Sigmoid colon (tissue), 3 donors: ENCODE measurements around the gene PLEKHS1.

Experiments used
- POLR2A ChIP-seq, 2 donors: fragments of 450-650 bp; IDR thresholded peaks; one replicate each; pipeline ENCODE4 v1.6.1; 2016; ENCODE audit warnings: antibody characterized with exemption in 2 of 2, mild to moderate bottlenecking in 2 of 2, moderate library complexity in 2 of 2
- TF ChIP-seq, protein P1 (sequence below), 4 experiments: fragments of 450-650 bp in 3 of 4; fragments of 200-600 bp in 1 of 4; IDR thresholded peaks; one replicate each; pipeline ENCODE4 v1.5.1; 2016 to 2019; ENCODE audit warnings: antibody characterized with exemption in 4 of 4, mild to moderate bottlenecking in 3 of 4, moderate library complexity in 2 of 4

DNA sequence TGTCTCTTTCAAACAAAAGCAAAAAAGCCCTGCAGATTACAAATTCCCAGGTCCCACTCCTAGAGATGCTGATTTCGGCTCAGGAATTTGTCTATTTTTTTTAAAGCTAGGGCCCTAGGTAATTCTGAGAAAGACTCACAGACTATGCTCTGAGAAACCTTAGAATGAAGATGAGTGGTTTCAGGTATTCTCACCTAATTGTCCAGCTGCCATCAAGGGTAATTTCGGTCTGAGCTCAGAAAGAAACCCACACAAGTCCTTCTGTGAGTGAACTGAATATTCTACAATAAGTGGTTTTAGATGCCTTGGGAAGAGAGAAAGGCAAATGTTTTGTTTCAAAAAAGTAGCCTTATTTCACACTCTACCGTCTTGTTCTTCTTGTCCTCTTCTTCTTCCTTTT lies 56.7 kb downstream of the PLEKHS1 start:
- TF ChIP-seq, protein P1, sequence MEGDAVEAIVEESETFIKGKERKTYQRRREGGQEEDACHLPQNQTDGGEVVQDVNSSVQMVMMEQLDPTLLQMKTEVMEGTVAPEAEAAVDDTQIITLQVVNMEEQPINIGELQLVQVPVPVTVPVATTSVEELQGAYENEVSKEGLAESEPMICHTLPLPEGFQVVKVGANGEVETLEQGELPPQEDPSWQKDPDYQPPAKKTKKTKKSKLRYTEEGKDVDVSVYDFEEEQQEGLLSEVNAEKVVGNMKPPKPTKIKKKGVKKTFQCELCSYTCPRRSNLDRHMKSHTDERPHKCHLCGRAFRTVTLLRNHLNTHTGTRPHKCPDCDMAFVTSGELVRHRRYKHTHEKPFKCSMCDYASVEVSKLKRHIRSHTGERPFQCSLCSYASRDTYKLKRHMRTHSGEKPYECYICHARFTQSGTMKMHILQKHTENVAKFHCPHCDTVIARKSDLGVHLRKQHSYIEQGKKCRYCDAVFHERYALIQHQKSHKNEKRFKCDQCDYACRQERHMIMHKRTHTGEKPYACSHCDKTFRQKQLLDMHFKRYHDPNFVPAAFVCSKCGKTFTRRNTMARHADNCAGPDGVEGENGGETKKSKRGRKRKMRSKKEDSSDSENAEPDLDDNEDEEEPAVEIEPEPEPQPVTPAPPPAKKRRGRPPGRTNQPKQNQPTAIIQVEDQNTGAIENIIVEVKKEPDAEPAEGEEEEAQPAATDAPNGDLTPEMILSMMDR (IDR thresholded peaks at IDR 0.05) = no peak
- TF ChIP-seq POLR2A (IDR thresholded peaks at IDR 0.05) = no peak
